ENCODE measurements around the gene DCTPP1.

DNA sequence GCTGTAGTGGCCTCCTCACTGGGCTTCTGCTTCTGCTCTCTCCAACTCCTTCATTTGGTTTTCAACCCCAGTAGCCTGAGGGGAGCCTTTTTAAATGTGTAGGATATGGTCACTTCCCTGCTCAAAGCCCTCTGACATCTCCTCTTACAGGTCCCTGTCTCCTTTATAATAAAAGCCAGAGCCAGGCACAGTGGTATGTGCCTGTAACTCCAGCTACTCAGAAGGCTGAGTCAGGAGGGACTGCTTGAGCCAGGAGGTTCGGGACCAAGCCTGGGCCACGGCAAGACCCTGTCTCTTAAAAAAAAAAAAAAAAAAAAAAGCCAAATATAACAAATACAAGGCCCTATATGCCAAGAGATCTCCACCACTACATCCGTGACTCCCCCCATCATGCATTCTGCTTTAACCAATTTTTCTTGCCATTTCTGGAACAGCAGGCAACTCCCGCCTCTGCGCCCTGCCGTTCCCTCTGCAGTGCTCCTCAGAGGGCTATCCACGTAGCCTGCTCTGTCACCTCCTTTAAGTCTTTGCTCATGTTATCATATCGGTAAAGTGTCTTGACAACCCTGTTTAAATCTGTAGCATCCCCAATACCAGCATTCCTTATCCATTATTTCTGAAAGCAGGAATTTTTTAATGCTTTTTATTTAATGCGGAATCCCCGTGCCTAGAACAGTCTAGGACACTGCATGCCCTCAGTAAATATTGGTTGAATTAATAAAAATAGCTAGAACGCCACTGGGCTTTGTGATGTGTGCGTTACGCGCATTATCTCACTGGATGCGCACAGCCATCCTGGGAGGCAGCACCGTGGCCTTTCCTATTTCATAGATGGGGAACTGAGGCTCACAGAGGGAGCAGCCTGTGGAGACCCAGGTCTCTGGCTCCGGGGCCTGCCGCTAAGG, 13.0 kb downstream of the DCTPP1 start:
- TF ChIP-seq, protein P1, sequence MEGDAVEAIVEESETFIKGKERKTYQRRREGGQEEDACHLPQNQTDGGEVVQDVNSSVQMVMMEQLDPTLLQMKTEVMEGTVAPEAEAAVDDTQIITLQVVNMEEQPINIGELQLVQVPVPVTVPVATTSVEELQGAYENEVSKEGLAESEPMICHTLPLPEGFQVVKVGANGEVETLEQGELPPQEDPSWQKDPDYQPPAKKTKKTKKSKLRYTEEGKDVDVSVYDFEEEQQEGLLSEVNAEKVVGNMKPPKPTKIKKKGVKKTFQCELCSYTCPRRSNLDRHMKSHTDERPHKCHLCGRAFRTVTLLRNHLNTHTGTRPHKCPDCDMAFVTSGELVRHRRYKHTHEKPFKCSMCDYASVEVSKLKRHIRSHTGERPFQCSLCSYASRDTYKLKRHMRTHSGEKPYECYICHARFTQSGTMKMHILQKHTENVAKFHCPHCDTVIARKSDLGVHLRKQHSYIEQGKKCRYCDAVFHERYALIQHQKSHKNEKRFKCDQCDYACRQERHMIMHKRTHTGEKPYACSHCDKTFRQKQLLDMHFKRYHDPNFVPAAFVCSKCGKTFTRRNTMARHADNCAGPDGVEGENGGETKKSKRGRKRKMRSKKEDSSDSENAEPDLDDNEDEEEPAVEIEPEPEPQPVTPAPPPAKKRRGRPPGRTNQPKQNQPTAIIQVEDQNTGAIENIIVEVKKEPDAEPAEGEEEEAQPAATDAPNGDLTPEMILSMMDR (IDR thresholded peaks at IDR 0.05 in 4 of 5, conservative IDR thresholded peaks at IDR 0.05 in 1 of 5) = no peak
- TF ChIP-seq POLR2A (IDR thresholded peaks at IDR 0.05) = no peak

Measured in gastrocnemius medialis (tissue), 4 donors.